Natural killer cell treated with Interleukin-12 subunit alpha and Interleukin-12 subunit beta and Interleukin-15 and Interleukin-18, amount 100 ng/mL, for 72 hours (primary cell): ENCODE data around the gene TSPAN3. TPM values are rescaled to one million over a fixed set of nuclear protein-coding genes. Genes with fewer than 3 reads are reported as not detected.

Experiments
- ATAC-seq, 2 donors: fragments of 150-1000 bp; cut with Tn5 transposase in 1 of 2; sonication (Bioruptor Pico), chemical (Tn5 transposase) in 1 of 2; 2 replicates each; pipeline ENCODE4 v1.10.0; 2021
- DNase-seq: peaks from one replicate; pipeline ENCODE4 v3.0.0; 2022; ENCODE audit warnings: low spot score
- H3K27ac Mint-ChIP-seq, 2 donors: 1 replicate in 1 of 2; 2 replicates in 1 of 2; pipeline ENCODE4 v1.8.0; 2022; ENCODE audit warnings: mixed read lengths in 2 of 2, mild to moderate bottlenecking in 1 of 2, moderate library complexity in 1 of 2
- H3K27me3 Mint-ChIP-seq, 2 donors: 1 replicate in 1 of 2; 2 replicates in 1 of 2; pipeline ENCODE4 v1.8.0; 2022; ENCODE audit warnings: mixed read lengths in 2 of 2
- H3K36me3 Mint-ChIP-seq: one replicate; pipeline ENCODE4 v1.8.0; 2022; ENCODE audit warnings: mixed read lengths
- H3K4me1 Mint-ChIP-seq, 2 donors: 1 replicate in 1 of 2; 2 replicates in 1 of 2; pipeline ENCODE4 v1.8.0; 2022; ENCODE audit warnings: low read depth in 2 of 2, mixed read lengths in 2 of 2, mild to moderate bottlenecking in 1 of 2
- H3K4me3 Mint-ChIP-seq: one replicate; pipeline ENCODE4 v1.8.0; 2022; ENCODE audit warnings: mixed read lengths
- H3K9me3 Mint-ChIP-seq: 2 replicates; pipeline ENCODE4 v1.8.0; 2022; ENCODE audit warnings: mixed read lengths
- total RNA-seq, 2 donors: library from RNA; stranded (reverse); gene quantifications; one replicate each; pipeline ENCODE4 v1.2.3, GENCODE V29; 2022

The TSPAN3 gene
- 10 to 100 TPM; 49.3 to 54.9 TPM for total RNA-seq

DNA sequence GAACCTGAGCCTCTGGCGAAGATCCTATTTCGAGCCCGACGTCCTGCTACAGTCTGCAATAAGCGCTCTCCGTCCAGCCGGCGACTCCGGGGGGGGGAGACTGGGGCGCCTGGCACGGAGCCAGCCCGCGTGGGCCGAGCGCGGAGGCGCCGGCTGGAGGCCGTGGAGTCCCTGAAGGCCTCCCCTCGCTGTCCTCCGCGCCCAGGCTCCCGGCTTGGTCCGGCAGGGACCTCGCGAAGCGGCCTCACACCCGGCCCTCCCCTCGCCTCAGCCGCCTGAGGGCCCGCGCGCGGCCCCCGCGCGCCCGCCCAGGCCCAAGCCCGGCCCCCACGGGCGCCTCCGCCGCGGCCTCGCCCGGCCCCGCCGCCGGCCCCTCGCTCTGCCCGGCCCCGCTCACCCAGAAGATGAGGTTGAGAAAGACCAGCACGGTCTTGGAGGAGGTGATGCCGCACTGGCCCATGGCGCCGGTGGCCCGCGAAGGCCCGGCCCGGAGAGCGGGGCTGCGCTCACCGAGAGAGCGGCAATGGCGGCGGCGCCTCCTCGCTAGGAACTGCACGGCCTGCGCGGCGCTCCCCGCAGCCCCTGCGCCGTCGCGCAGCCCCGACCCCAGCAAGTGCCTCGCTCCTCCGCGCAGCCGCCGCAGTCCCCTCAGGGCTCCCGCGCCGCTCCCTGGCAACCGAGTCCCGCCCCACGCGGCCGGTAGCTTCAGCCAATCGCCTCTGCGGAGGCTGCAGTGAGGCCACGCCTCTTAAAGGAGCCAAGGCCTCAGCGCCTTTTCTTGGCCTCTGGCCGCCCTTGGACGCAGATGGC lies at the start of gene TSPAN3:
Gene TSPAN3, minus strand, starts transcription at position 615 of the 810 bp plus-strand sequence. Its CDS starts 155 bp downstream, at position 460.
- H3K36me3 Mint-ChIP-seq = no peaks in the 10 kb centered on the region
- peak; percentile 98 to 99 for ATAC-seq
- peak within 1 kb of the TSS; percentile 88 for H3K4me3 Mint-ChIP-seq
- DNase-seq = peak; percentile 94
- H3K4me1 Mint-ChIP-seq = peaks cover 35 to 43% of the 10 kb centered on the region in 2 donors
- H3K27ac Mint-ChIP-seq = peak within 1 kb of the TSS; percentile 62 to 86
- no peaks in the 10 kb centered on the region for H3K9me3 Mint-ChIP-seq
- H3K27me3 Mint-ChIP-seq = peaks cover 0 to 3% of the 10 kb centered on the region in 2 donors

DNA sequence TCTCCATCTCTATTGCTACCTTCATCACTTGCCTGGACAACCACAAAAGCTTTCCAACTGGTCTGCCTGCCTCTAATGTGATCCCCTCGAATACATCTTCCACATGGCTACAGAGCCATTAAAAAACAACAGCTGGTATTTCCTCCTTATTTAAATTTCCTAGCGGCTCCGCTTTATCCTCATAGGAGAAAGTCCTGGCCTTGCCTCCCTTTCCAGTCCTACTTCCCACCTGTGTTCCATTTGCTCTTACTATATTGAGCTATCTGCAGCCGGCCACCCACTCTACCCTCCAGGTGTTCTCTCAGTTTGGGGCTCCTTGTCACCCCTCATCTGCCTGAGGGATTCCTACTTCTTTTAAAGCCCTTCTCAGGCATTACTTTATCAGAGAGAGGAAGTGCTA lies 49.7 kb upstream of the TSPAN3 start:
- no peaks in the 10 kb centered on the region for H3K9me3 Mint-ChIP-seq
- H3K4me1 Mint-ChIP-seq = peaks cover 4 to 16% of the 10 kb centered on the region in 2 donors
- no peak overlapping the region for H3K27ac Mint-ChIP-seq
- no peak overlapping the region for H3K4me3 Mint-ChIP-seq
- DNase-seq = no peak
- H3K27me3 Mint-ChIP-seq = no peaks in the 10 kb centered on the region
- ATAC-seq = no peak
- H3K36me3 Mint-ChIP-seq = no peaks in the 10 kb centered on the region

DNA sequence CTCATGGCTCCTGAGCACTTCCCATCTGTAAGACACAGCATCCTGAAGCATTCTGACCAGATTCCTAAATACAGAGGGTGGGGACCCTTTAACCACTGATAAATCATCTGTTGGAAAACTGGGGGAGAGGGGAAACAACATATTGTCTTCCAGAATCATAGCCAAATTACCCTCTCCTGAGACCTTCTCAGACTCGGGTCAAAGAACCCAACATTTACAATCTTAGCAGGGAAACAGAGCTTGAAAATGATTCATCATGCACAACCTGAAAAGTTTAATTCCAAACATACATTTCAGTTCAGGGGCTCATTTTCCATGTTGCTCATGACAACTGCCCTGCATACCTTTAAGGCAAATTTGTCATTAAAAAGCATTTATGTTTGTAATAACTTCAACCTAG lies 48.5 kb upstream of the TSPAN3 start:
- Mint-ChIP-seq H3K9me3 (no peaks in the 10 kb centered on the region), H3K27ac (no peak overlapping the region), H3K27me3 (no peaks in the 10 kb centered on the region), H3K4me1 (peaks cover 4 to 16% of the 10 kb centered on the region in 2 donors), H3K36me3 (no peaks in the 10 kb centered on the region), H3K4me3 (no peak overlapping the region)
- no peak for DNase-seq
- ATAC-seq = no peak

DNA sequence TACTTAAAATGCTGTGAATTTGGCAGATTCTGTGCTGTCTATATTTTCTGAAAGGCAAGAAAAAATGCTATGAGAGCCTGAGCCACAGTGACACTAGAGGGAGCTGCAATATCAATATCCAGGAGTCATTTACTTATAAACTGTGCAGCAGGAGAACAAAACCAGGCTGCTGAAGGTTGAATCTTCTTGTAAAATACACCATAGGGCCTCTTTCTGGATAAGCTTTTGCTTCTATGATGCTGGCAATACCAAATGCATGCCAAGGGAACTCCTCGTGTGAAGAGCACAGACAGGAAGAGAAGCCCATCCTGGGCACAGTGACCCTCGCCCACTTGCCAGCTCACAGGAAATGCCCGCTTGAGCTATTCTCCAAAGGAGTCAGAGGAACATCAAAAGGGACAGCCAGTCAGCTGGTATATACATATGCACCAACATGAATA lies 48.0 kb upstream of the TSPAN3 start:
- H3K27ac Mint-ChIP-seq = no peak overlapping the region
- no peak overlapping the region for H3K4me3 Mint-ChIP-seq
- ATAC-seq (no peak), DNase-seq (no peak)
- H3K27me3 Mint-ChIP-seq = no peaks in the 10 kb centered on the region
- H3K4me1 Mint-ChIP-seq = peaks cover 4 to 11% of the 10 kb centered on the region in 2 donors
- H3K36me3 Mint-ChIP-seq = no peaks in the 10 kb centered on the region
- no peaks in the 10 kb centered on the region for H3K9me3 Mint-ChIP-seq

DNA sequence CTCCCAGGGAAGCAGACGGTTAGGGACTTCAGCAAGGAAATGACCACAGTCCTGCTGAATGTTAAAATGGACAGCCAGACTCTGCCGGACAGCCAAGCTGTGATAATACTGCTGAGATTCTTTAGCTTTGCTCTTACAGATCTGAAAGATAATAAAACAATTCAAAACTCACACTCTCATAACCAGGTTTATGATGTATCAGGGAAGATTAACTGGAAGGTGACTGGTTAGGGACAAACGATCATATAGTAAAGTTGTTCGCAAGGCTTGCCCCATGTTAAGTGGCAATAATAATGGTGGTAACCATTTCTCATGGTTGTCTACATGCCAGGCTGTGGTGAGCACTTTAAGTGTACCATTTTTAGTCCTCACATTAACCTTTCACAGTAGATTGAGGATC lies 44.3 kb upstream of the TSPAN3 start:
- no peak for DNase-seq
- ATAC-seq = no peak
- Mint-ChIP-seq H3K9me3 (no peaks in the 10 kb centered on the region), H3K4me1 (peaks cover 4 to 6% of the 10 kb centered on the region in 2 donors), H3K4me3 (no peak overlapping the region), H3K36me3 (no peaks in the 10 kb centered on the region), H3K27me3 (no peaks in the 10 kb centered on the region), H3K27ac (no peak overlapping the region)

DNA sequence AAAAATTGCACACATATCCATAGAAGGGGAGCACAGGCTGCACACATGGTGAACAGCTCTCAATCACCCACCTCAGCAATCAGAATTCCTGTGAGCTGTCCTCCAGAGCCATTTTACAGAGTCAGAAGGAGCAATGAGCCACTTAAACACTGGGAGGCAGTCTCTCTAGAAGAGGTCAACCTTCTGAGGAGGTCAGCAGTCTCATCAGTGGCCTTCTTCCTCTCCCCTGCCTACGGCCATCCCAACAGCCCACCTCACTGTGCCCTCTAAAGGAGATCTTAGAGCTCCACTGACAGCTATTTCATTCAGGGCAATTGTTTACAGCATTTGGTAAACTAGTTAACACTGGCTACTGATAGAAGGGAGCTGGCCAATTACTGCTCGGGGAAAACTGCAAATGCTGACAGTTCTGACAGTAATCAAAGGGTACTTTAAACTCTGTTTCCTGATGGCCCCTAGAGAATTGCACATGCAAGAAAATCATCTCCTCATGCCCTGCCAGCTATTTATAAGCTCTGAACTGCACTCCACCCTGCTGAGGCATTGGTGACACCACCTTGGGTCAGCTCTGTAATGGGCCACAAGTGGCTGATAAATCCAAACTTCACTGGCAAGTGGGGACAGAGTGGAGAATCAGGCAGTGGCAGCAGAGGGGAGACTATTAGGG lies 42.1 kb upstream of the TSPAN3 start:
- H3K9me3 Mint-ChIP-seq = no peaks in the 10 kb centered on the region
- no peaks in the 10 kb centered on the region for H3K4me1 Mint-ChIP-seq
- H3K27me3 Mint-ChIP-seq = no peaks in the 10 kb centered on the region
- ATAC-seq = no peak
- H3K4me3 Mint-ChIP-seq = no peak overlapping the region
- no peak for DNase-seq
- no peaks in the 10 kb centered on the region for H3K36me3 Mint-ChIP-seq
- no peak overlapping the region for H3K27ac Mint-ChIP-seq

DNA sequence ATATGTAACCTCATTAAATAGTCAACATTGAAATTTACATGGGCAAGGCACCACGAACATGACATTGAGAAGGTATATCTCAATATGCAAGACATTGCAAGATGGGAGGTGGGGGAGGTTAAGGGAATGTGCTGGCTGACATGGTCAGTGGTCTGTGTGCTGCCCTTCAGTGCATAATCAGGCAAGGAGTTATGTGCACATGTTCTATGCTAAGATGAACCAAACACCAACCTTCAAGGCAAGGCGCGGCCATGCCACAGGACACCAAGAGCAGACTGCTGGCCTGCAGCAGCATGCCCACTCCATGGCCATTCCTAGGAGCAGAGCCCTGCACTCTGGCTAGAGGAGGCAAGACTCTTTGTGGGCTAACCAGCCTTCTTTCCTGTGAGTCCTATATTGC lies 40.9 kb upstream of the TSPAN3 start:
- Mint-ChIP-seq H3K36me3 (no peaks in the 10 kb centered on the region), H3K9me3 (no peaks in the 10 kb centered on the region), H3K27ac (no peak overlapping the region), H3K4me1 (peaks cover 0 to 3% of the 10 kb centered on the region in 2 donors), H3K27me3 (no peaks in the 10 kb centered on the region), H3K4me3 (no peak overlapping the region)
- ATAC-seq = no peak
- DNase-seq = no peak

DNA sequence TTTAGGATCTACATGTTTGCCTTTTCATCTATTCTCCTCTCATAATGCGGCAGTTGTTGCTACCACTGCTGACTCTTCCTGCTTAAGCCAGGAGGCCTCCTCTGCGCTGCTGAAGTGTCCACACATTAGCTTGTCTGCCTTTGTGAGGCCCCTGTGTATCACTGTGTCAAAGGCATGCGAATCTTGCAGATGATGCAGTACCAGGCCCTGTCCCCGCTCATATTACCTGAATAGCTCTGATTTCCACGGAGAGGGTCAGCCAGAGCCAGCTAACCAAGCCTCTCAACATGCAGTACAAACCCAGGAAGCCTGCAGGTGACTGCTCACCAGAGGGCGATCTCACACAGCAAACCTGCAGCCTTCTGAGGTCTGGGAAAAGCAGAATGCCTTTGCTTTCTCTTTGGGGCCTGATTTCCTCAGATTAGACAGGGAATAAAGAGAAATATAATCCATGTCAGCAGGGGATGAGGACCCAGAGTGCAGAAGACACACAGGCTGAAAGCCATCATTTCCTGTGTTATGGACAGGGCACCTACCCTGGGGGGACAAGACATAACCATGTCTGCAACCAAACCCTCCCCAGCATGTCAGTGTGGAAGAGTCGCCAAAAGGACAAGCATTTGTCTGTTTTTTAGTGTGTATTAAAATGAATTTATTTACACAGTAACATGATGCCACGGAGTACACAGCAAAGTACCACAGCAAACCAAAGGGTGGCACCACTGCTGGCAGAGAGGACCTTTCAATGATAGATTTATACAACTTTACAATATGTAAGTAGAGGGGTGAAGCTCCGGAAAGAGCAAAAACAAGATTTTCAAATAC lies 36.8 kb upstream of the TSPAN3 start:
- ATAC-seq (no peak), DNase-seq (no peak)
- H3K27ac Mint-ChIP-seq = no peak overlapping the region
- H3K9me3 Mint-ChIP-seq = no peaks in the 10 kb centered on the region
- no peaks in the 10 kb centered on the region for H3K27me3 Mint-ChIP-seq
- no peaks in the 10 kb centered on the region for H3K36me3 Mint-ChIP-seq
- H3K4me1 Mint-ChIP-seq = peaks cover 0 to 10% of the 10 kb centered on the region in 2 donors
- H3K4me3 Mint-ChIP-seq = no peak overlapping the region

DNA sequence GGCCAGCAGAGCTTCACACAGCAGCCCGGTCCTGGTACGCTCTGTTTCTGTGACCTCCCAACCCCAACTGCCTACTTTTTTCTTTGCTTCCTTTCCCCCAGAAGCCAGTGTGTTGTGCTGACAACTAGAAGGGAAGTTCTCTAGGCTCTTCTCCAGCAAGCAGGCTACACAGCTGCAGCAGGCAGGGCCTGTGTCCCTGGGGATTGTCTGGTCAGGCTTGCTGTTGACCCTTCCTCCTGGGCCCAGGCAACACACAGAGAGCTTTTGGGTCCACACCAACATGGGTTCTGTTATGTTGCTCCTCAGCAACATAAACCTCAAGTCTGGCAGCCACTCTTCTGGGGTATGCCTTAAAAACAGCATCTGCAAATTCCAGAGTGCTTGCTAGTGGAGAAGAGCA lies 36.2 kb upstream of the TSPAN3 start:
- Mint-ChIP-seq H3K27ac (no peak overlapping the region), H3K27me3 (no peaks in the 10 kb centered on the region), H3K9me3 (no peaks in the 10 kb centered on the region), H3K4me3 (no peak overlapping the region), H3K36me3 (no peaks in the 10 kb centered on the region), H3K4me1 (peaks cover 0 to 10% of the 10 kb centered on the region in 2 donors)
- no peak for ATAC-seq
- DNase-seq = no peak

DNA sequence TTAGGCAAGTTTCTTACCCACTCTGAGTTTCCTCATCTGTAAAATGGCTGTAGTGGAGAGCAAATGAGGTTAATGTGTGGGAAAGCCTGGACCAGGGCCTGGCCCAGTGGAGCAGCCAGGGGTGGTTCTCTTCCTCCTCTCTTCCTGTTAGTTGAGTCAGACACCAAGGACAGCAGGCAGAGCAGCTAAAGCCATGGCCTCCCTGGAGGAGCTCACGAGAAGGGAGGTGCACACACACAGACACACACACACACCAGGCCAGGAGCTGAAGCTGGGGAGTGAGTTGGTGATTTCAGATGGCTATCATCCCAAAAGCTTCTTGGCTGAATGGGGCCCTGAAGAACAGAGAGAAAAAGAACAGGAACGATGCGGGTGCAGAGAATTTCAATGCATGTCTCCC lies 33.2 kb upstream of the TSPAN3 start:
- DNase-seq = no peak
- Mint-ChIP-seq H3K27ac (no peak overlapping the region), H3K4me1 (peaks cover 0 to 12% of the 10 kb centered on the region in 2 donors), H3K27me3 (no peaks in the 10 kb centered on the region), H3K9me3 (no peaks in the 10 kb centered on the region), H3K36me3 (no peaks in the 10 kb centered on the region), H3K4me3 (no peak overlapping the region)
- ATAC-seq = no peak

DNA sequence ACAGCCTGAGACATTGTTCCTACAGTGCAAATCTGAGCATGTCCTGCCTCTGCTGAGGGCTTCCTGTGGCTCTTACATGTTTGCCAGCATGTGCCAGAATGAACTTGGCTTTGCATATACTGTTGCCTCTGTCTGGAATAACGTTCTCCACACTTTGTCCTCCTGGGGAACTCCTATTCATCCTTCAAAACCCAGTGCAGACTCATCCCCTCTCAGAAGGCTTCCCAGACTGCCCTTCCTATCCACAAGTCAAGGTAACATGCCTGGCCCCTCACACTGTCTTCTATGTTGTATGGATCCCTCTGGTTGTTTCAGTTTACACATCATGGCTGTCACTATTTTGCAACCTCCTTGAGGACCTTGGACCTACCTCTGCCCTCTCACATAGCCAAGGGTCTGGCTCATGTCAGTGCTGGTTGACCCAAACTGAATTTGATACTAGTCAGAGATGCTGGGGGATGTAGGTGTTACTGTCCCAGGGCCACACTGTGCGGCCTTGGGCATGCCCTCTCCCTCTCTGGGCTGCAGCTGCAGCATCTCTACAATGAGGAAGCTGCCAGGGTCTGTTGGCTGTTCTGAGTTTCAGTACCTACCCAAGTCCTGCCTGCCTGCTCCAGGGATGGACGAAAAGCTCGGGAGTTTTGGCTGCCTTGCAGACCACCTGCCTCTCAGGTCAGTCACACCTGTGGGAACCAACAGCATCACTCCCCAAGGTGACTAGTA lies 29.0 kb upstream of the TSPAN3 start:
- no peak for DNase-seq
- no peak overlapping the region for H3K27ac Mint-ChIP-seq
- no peaks in the 10 kb centered on the region for H3K36me3 Mint-ChIP-seq
- no peaks in the 10 kb centered on the region for H3K27me3 Mint-ChIP-seq
- H3K9me3 Mint-ChIP-seq = no peaks in the 10 kb centered on the region
- H3K4me1 Mint-ChIP-seq = peaks cover 5 to 15% of the 10 kb centered on the region in 2 donors
- no peak for ATAC-seq
- no peak overlapping the region for H3K4me3 Mint-ChIP-seq

DNA sequence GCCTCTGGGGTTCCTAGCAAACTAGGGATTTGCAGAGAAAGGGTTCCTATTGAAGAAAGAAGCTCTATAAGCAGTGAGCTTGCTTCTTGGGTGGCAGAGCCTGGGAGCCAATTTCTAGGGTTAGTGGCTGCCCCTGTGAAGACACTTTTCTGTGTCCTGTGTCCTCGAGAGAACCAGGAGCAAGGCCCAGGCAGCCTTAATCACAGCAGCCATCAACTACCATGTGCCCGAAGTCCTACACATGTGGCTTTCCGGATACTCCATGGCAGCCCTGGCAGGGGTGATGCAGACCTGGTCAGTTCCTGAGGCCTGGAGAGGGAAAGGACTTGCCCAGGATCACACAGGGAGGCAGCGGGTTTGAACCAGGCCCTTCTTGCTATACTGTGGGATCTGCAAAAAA lies 27.7 kb upstream of the TSPAN3 start:
- Mint-ChIP-seq H3K4me1 (peaks cover 5 to 12% of the 10 kb centered on the region in 2 donors), H3K27me3 (no peaks in the 10 kb centered on the region), H3K36me3 (no peaks in the 10 kb centered on the region), H3K27ac (no peak overlapping the region), H3K4me3 (no peak overlapping the region), H3K9me3 (no peaks in the 10 kb centered on the region)
- ATAC-seq = no peak
- DNase-seq = no peak

DNA sequence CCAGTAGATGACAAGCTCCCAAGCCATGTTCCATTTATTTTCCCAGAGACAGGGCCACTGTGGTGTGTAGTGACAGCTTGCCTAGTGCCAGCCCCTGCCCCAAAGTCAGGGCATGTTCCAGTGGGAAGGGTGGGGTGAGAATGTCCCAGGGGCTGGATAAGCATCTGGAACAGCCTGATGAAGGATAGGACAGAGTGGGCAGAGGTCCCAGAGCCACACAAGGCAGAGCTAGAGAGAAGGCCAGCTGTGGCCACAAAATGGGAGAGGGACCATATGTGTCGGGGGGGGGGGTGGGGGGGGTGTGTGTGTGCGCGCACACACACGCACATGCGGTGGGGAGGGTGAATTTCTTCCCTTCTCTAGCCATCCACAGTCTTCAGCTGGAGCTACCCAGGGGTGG lies 27.0 kb upstream of the TSPAN3 start:
- no peaks in the 10 kb centered on the region for H3K36me3 Mint-ChIP-seq
- no peaks in the 10 kb centered on the region for H3K9me3 Mint-ChIP-seq
- H3K4me1 Mint-ChIP-seq = peaks cover 5 to 12% of the 10 kb centered on the region in 2 donors
- no peak overlapping the region for H3K4me3 Mint-ChIP-seq
- H3K27me3 Mint-ChIP-seq = no peaks in the 10 kb centered on the region
- H3K27ac Mint-ChIP-seq = no peak overlapping the region
- no peak for ATAC-seq
- no peak for DNase-seq
